Measurements from ENCODE around the gene NCKAP5. TPM values are rescaled to one million over a fixed set of nuclear protein-coding genes. Genes with fewer than 3 reads are reported as not detected.

NCKAP5 gene
- total and polyA plus RNA-seq, 2 of the 8 experiments (the other 6 are each of a cell fraction or from before 2014, with no cell fraction given), result 0.27 to 0.86 TPM

GRCh38 chr2:133492719-133493380, 75.4 kb downstream of the NCKAP5 start (continued):
- no peak for TF ChIP-seq SIX5 (IDR thresholded peaks at IDR 0.05; ENCODE audit: low read depth, low read length)
- TF ChIP-seq NRF1 (IDR thresholded peaks at IDR 0.05; ENCODE audit: low read depth, low read length), result no peak
- TF ChIP-seq CHD7 (IDR thresholded peaks at IDR 0.05; ENCODE audit: insufficient replicate concordance, low read length), result no peak
- no peak for TF ChIP-seq BACH1 (IDR thresholded peaks at IDR 0.05; ENCODE audit: low read length)
- no peak for TF ChIP-seq KDM5A (IDR thresholded peaks at IDR 0.05; ENCODE audit: low read length)
